Measurements from ENCODE around the gene MICAL1.

MICAL1 gene, protein sequence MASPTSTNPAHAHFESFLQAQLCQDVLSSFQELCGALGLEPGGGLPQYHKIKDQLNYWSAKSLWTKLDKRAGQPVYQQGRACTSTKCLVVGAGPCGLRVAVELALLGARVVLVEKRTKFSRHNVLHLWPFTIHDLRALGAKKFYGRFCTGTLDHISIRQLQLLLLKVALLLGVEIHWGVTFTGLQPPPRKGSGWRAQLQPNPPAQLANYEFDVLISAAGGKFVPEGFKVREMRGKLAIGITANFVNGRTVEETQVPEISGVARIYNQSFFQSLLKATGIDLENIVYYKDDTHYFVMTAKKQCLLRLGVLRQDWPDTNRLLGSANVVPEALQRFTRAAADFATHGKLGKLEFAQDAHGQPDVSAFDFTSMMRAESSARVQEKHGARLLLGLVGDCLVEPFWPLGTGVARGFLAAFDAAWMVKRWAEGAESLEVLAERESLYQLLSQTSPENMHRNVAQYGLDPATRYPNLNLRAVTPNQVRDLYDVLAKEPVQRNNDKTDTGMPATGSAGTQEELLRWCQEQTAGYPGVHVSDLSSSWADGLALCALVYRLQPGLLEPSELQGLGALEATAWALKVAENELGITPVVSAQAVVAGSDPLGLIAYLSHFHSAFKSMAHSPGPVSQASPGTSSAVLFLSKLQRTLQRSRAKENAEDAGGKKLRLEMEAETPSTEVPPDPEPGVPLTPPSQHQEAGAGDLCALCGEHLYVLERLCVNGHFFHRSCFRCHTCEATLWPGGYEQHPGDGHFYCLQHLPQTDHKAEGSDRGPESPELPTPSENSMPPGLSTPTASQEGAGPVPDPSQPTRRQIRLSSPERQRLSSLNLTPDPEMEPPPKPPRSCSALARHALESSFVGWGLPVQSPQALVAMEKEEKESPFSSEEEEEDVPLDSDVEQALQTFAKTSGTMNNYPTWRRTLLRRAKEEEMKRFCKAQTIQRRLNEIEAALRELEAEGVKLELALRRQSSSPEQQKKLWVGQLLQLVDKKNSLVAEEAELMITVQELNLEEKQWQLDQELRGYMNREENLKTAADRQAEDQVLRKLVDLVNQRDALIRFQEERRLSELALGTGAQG

DNA sequence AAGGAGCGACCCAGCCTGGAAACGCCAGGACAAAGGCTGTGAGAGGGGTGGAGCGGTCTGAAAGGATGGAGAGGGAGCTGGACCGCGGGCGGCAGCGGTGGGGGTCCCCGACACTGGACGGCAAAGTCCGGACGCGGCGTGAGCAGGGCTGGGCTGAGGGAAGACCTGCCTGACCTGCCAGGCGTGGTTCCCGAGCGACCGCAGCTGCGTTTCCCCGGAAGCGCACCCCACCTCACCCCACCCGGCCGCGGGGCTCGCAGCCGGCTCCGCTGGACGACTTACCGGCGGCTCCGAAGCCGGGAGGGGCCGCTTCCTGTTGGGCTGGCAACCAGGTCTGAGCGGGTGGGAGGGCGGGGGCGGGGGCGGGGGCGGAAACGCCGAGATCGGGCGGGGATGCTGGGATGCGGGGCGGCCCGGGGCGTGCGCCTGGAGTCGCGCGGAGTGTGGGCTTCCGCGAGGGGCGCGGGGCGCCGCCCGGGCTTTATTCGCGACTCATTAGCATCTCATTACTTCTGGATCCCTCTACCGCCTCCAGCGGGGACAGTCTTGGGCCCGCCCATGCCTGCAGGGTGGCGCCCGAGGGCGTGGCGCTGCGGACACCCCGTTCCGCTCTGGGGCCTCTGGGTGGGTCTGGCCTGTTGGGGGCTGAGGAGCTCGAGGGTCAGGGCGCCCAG, at the start of gene MICAL1:
MICAL1 (minus strand) TSS at position 336 of the 674 bp plus-strand sequence. CDS start 1,576 bp downstream, outside the sequence.
- peak; percentile 60 for DNase-seq (ENCODE audit: low read depth)

DNA sequence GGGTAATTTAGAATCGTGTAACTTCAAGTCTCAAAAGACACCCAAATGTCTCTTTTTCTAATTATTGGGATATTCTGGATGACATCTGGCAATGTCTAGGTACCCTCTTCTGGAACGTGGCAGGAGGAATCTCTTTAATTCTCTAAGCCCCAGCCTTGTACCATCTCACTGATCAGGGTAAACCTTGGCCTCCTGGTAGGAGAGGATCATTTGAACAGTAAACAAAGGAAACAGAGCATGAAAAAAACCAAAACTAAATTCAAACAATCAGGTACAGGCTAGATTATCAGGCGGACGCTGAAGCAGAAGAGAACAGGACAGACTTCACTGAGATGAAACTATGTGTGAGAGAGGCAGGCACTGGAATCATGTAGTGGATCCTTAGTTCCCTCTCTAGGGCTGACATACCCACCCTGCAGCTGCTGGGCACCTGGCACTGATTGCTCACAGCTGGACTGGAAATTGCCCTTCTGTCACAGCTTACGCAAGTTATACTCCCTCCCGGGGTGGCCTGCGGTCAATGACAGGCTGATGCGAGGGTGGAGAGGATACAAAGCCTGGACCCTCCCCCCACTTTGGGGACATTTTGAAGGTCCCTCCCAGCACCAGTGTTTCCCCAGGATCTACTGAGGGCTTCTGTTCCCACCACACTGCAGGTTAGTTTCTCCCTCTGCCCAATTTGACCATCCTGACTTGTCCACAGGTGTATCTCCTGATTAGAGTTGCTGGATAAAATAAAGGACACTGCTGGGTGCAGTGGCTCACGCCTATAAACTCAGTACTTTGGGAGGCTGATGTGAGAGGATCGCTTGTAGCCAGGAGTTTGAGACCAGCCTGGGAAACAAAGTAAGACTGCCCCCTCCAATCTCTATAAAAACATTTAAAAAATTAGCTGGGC, 48.0 kb upstream of the MICAL1 start:
- no peak for DNase-seq (ENCODE audit: low read depth)

DNA sequence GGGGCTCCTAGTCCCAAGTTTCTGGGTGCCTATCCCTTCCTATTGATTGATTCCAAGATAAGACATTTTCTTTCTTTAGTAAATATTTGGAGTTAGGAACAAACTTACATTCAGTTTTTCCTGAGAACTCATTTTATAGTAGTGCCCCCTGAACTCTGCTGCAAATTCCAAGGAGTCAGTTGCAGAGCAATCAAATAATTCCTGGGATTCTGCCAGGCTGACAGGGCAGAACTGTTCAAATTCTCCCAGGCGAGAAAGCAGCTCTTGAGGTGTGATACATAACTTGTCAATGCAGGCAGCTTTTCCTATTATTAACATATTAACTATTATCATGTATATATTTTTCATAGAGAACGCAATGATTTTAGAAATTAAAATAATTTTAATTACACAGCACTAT, 43.4 kb upstream of the MICAL1 start:
- DNase-seq (ENCODE audit: low read depth) = no peak

DNA sequence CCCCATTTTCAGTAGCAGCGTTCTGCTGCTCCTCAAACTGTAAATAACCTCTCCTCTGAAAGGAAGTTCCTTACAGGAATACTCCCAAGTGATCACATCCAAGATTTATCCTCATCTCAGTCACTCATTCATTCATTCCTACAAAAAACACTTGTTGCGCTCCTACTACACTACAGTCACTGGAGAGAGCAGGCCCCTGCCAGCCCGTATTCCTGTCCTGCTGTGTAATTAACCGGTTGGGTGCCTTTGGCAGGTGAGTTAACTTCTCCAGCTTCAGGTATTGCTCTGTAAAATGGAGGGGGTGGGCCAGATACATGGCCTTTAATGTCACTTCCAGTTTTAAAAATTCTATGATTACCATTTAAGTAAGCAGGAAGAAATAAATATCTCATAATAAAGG, 42.5 kb upstream of the MICAL1 start:
- DNase-seq (ENCODE audit: low read depth) = no peak

DNA sequence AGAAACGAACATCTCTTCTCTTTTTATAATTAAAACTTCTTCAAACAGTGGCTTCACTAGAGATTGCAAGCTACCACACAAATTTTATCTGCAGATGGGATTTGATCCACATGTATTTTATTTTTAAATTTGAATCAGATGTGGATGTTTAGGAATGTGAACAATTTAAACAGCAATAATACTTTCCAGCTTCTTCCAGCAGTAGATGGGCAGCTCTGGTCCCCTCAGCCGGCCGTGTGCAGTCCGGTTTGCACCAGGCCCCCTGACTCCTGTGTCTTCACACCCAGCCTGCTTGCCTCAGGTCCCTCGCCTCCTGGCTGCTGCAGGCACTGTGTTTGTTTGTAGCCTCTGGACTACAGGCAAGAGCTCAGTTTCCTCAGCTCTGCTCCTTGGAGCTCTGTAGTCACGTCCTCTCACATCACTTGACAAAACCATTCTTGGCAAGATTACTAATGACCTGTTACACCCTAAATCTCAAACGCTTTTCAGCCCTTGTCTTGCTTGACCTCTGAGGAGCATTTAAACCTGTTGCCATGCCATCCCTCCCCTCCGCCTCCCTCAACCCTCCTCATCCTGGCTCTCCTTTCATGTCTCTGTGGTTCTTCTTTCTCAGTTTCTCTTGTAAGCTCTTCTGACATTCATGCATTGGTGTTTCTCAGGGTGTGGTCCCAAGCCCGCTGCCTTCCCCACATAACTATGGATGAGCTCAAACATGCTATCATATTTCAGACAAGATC, 40.6 kb upstream of the MICAL1 start:
- no peak for DNase-seq (ENCODE audit: low read depth)

DNA sequence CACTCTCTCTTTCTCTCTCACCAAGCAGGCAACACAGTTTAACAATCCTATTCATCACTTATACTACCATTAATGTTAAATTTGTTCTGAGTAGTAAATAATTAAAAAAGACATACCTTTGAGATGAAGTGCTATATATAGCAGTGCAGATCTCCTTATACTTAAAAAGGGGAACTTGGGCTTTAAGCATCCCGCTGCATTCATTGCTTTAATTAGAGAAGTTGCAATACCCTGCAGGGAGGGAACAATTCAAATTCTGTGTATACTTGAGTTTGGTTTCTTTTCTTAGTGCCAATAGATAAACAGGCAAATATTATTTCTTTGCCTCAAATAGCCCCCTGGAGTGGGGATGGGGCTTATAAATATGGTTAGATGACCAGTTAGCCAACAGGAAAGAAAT, 38.3 kb upstream of the MICAL1 start:
- DNase-seq (ENCODE audit: low read depth) = no peak

DNA sequence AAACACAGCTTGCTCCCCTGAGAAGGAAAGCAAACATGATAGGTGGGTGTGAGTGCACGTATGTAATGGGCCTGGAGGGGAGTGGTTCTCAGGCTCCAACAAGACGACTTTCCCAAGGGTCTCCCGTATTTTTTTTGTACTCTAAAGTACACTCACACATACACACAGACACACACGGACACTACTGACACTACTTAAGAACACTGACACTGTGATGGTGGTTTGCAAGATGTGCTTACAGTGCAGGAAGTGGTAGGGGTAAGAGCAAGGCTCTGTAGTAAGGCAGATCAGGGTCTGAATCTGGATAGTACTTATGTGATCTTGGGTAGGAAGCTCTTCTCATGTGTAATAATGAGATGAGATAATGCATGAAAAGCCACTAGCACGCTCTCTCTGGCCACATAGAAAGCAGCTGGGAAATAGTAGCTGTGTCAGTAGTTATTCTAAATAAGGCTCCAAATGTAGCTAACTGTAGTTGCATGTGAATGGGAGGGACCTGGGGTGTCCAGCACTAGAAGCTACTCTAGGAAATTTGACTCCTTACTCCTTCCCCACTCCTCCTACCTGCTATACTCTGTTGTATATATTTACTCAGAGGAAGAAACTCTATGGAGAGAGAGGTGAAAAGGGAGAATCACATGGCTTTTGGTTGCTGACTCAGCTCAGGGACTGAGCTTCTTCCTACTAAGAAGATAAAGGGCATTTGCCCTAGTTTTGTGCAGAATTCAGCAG, 35.8 kb upstream of the MICAL1 start:
- no peak for DNase-seq (ENCODE audit: low read depth)

DNA sequence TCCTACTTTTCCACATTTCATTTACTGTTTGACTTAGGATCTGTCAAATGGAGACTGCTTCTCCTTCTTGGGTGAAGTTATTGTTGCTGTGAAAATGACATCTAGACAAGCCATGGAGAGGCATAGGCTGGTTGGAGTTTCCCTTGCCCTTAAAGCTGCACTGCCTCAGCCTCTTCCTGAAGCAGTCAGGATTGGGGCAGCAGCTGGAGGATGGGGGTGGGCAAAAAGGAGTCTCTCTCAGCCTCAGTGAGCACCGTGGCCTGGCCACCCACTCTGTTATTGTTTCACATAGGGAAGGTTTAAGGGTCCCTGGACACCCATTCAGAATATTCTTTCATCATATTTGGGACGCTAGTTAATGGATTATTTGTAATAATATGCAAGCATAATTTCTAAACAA, 35.1 kb upstream of the MICAL1 start:
- DNase-seq (ENCODE audit: low read depth) = no peak

DNA sequence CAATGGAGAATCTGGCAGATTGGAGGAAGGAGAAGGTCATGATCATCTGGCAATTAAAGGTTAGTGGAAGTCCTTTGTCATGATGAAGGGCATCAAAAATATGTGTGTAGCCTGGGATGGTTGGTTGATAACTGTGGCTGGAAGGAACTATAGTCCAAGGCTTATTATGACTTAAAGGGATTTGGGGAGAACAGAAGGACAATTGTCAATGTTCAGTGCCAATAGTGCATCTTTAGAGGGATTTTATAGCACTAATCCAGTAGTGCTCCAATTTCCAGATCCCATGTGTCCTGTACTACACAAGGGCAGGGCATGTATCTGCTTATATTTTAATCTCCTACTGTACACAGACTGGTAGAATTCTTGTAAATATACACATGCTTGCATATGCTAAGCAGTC, 32.4 kb upstream of the MICAL1 start:
- DNase-seq (ENCODE audit: low read depth) = no peak

DNA sequence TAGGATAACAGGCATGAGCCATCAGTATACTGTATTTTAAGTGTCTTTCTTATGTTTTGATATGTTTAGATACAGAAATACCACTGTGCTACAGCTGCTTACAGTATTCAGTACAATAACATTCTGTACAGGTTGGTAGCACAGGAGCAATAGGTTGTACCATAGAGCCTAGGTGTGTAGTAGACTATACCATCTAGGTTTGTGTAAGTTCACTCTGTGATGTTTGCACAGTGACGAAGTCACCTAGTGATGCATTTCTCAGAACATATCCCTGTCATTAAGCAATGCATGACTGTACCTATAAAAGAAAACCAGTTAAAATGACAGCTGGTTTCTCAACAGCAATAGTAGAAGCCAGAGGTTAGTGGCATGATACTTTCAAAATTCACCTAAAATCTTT, 30.5 kb upstream of the MICAL1 start:
- DNase-seq (ENCODE audit: low read depth) = no peak

DNA sequence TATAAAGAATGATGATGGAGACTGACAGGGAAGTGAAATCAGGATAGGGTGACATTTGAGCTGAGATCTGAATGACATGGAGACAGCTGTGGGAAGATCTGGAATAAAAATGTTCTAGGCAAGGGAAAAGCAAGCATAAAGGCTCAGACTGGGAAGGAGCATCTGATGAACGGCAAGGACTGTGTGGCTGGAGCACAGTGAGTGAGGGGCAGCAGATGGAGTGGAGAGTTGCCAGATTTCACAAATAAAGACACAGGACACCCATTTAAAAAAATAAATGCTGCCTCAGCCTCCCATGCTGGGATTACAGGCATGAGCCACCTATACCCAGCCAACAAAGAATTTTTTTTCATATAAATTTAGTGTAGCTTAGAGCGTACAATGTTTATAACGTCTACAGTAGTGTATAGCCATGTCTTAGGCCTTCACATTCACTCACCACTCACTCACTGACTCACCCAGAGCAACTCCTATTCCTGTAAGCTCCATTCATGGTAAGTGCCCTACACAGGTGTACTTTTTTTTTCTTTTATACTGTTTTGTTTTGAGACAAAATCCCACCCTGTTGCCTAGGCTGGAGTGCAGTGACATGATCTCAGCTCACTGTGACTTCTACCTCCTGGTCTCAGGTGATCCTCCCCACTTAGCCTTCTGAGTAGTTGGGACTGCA, 29.8 kb upstream of the MICAL1 start:
- no peak for DNase-seq (ENCODE audit: low read depth)

DNA sequence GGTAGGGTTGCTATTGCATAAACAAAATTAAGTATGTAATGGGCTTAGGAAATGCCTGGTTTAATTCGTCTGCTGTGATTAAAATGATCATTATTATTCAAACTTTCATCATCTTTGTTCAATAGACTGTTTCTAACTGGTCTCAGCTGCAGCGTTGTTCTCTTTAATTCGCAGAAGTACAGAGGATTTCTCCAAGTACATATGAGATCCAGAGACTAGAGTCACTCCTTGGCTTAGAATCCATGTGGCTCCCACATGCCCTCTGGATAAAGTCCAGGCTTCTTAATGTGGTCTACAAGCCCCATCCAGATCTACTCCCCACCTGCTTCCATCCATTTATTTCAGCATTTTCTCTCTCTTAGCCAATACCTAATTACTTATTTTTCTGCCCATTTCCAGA, 28.6 kb upstream of the MICAL1 start:
- DNase-seq (ENCODE audit: low read depth) = no peak

DNA sequence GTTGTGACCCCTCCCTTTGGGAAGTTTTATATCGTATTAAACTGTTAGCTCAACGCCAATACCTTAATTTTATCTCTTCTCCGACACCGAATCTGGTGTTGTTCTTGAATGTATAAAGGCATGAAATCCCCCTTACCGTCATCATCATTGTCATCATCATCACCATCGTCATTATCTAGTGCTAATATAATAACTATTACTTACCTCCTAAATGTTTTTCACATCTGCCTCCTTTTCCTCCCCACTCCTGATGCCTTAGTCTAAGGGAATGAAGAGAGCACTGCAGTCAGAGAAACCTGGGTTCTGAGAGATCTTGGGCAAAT, 28.1 kb upstream of the MICAL1 start:
- no peak for DNase-seq (ENCODE audit: low read depth)

DNA sequence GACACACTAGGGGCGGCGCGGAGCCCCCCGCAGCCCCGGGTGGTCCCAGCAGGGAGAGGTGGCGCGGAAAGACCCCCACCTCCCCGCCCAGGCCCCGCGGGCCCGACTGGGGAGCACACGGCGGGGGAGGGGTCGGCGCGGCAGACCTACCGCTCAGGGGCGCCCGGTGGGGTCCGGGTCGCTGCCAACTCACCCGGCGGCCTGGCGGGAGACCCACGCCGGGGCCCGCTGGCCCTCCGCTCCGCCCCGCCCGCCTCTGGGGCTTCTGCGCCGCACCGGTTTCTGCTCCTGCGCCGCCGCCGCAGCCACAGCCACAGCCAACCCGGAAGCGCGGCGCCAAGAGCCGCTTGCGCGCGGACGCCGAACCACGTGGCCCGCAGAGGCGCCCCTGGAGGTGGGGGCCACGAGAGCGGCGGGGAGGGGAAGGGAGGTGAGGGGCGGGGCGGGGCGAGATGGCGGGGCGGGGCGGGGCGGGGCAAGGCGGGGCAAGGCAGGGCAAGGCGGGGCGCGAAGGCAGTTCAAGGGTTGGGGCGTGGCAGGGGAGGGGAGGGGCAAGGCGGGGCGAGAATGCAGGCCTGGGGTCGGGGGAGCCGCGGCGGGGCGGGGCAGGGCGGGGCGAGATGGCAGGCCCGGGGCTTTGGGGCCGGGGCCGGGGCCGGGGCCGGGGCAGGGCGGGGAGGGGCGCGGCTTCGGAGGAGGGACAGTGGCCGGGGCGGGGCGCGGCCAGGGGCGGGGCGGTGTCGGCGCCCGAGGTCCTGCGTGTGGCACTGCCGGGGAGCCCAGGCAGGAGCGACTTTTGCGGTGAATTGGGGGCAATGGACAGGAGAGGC, 27.5 kb upstream of the MICAL1 start, which contains the start of gene ZBTB24:
ZBTB24 (minus strand) TSS at position 315 of the 830 bp plus-strand sequence. CDS start 1,193 bp downstream, outside the sequence.
- DNase-seq (ENCODE audit: low read depth) = peak; percentile 87

DNA sequence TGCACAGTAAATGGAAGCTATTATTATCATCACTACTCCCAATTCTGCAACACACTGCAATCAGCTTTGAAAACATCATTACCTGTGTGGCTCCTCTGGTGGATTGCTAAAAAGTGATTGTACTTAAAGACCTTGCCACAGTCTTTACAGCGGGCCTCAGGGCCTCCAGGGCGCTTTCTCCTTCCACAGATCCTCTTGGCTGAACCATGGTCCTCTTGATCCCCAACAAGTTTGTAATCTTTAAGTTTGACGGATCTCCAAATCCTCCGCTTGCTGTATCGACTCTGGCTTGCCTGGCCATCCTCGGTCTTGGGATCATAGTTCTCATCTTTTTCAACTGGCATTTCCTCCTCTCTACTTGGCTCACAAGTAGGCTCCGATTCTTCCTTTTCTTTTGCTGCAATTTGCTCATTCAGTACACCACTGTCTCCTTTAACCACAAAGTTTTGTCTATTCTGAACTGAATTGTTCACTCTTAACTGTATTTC, 25.5 kb upstream of the MICAL1 start:
- no peak for DNase-seq (ENCODE audit: low read depth)

DNA sequence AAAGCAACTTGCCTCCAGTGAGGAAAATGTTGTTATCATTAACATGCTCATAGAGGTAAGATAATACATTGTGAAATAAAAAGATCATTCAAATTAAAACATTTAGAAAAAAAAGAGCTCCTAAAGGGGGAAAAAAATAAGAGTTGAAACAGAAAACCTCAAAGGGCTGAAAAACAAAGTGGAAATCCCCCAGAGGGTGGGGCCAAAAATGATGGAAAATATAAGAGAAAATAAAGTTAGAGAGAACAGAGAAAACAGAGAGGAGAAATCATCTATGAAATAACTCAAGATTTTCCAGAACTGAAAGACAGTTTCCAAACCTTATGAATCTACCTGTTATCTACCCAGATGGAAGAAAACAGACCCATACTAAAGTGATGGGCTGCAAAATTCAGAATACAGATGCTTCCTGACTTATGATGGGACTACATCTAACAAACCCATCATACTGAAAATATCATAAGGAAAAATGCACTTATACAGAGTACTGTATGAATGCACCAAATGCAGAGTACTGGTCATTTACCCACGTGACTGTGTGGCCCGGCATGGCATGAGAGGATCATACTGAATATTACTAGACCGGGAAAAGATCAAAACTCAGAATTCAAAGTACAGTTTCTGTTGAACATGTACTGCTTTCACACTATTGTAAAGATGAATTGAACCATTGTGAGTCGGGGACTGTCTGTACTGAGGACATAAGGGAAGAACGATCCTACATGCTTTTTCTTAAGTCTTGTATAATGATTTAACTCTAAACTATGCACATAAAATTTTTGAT, 23.5 kb upstream of the MICAL1 start:
- no peak for DNase-seq (ENCODE audit: low read depth)

DNA sequence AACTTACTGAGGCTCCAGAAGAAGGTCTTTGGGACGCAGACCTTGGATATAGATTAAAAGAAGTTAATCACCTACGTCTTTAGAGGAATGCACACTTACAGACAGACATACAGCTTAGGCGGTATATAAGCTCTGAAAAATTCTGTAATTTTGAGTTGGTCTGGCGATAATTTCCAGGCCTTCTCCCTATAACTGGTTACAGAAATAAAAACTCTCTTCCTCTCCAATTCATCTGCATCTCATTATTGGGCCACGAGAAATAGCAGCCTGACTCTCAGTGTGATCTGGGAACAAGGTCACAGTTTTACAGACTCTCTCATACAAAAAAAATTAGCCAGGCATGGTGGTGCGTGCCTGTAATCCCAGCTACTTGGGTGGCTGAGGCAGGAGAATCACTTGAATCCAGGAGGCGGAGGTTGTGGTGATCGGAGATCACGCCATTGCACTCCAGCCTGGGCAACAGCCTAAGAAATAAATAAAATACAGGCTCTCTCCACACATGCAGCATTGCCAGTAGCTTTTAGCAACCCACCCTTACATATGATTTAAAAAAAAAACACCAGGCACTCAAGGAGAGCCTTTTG, 22.7 kb upstream of the MICAL1 start:
- no peak for DNase-seq (ENCODE audit: low read depth)

Data from activated T-helper 9 cell treated with anti-CD3 and anti-CD28 coated beads, Interleukin-2, amount 50 U/mL, for 16 hours (primary cell).